ENCODE measurements around the gene DDR1.

- no peak for TF ChIP-seq CTCF (optimal IDR thresholded peaks at IDR 0.05 in 1 of 3, IDR thresholded peaks at IDR 0.05 in 1 of 3, conservative IDR thresholded peaks at IDR 0.05 in 1 of 3; ENCODE audit: extremely low read depth in 1 of 3, insufficient read depth in 2 of 3, low read length in 3 of 3)
- TF ChIP-seq EZH2 (IDR thresholded peaks at IDR 0.05; ENCODE audit: low read length), result no peak
Observed at GRCh38 chr6:30862156-30862875, 22.0 kb upstream of the DDR1 start.
